ENCODE results near the gene PRRT4.

DNA sequence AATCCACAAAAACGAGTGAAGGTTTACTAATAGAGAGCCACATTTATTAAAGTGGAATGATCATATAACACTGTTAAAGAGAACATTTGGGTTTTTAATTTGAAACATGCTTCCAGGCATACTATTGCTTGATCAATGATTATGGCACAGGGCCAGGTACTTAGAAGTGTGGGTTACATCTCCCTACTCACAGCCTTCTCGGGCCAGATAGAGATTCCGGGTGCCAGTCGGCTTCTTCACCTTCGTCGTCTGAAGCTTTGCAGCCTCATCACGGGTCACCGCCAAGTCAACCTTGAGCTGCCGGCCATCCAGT is 37.2 kb downstream of the PRRT4 start:
- TF ChIP-seq POLR2A (IDR thresholded peaks at IDR 0.05) = no peak
- TF ChIP-seq, protein P1, sequence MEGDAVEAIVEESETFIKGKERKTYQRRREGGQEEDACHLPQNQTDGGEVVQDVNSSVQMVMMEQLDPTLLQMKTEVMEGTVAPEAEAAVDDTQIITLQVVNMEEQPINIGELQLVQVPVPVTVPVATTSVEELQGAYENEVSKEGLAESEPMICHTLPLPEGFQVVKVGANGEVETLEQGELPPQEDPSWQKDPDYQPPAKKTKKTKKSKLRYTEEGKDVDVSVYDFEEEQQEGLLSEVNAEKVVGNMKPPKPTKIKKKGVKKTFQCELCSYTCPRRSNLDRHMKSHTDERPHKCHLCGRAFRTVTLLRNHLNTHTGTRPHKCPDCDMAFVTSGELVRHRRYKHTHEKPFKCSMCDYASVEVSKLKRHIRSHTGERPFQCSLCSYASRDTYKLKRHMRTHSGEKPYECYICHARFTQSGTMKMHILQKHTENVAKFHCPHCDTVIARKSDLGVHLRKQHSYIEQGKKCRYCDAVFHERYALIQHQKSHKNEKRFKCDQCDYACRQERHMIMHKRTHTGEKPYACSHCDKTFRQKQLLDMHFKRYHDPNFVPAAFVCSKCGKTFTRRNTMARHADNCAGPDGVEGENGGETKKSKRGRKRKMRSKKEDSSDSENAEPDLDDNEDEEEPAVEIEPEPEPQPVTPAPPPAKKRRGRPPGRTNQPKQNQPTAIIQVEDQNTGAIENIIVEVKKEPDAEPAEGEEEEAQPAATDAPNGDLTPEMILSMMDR (IDR thresholded peaks at IDR 0.05) = no peak

Data from testis (tissue), 2 donors.